Tibial artery (tissue), 4 donors: ENCODE measurements around the gene PLCD4.

ENCODE experiments used
- DNase-seq, 2 donors: peaks; one replicate each; pipeline ENCODE4 v3.0.0-alpha.2; 2019
- H3K27ac ChIP-seq, 2 donors: fragments of 200-600 bp; sonication (generic) in 1 of 2; 1 replicate in 1 of 2; 2 replicates in 1 of 2; pipeline ENCODE4 v1.5.1; 2018 to 2019; ENCODE audit warnings: mild to moderate bottlenecking in 1 of 2
- H3K27me3 ChIP-seq, 2 donors: fragments of 200-600 bp; sonication (generic) in 1 of 2; one replicate each; pipeline versions ENCODE4 v1.5.1 to v1.6.0; 2016 to 2019
- H3K36me3 ChIP-seq, 3 donors: fragments of 200-600 bp; sonication (generic) in 2 of 3; one replicate each; pipeline ENCODE4 v1.5.1; 2016 to 2019; ENCODE audit warnings: mild to moderate bottlenecking in 2 of 3
- H3K4me1 ChIP-seq, 4 donors: fragments of 200-600 bp; sonication (generic) in 2 of 4; 1 replicate in 3 of 4; 2 replicates in 1 of 4; pipeline ENCODE4 v1.5.1; 2016 to 2019
- H3K4me3 ChIP-seq, 2 donors: fragments of 200-600 bp; sonication (generic) in 1 of 2; 1 replicate in 1 of 2; 2 replicates in 1 of 2; pipeline ENCODE4 v1.5.1; 2018 to 2019; ENCODE audit warnings: mild to moderate bottlenecking in 2 of 2
- H3K9me3 ChIP-seq, 3 donors: fragments of 200-600 bp; sonication (generic) in 1 of 3; one replicate each; pipeline ENCODE4 v1.5.1; 2016 to 2019
- CTCF ChIP-seq, 2 experiments: fragments of 200-600 bp in 1 of 2; fragments of 450-650 bp in 1 of 2; IDR thresholded peaks; one replicate each; pipeline ENCODE4 v1.5.1; 2017 to 2019; ENCODE audit warnings: antibody characterized with exemption in 2 of 2, mild to moderate bottlenecking in 1 of 2, moderate library complexity in 1 of 2
- intact Hi-C: fragments of 100-400 bp; cut with DNase I; formaldehyde crosslinking; loops from one replicate; pipeline ENCODE4 v1.15.0; 2023; ENCODE audit warnings: low total_unique reads

PLCD4 gene

DNA sequence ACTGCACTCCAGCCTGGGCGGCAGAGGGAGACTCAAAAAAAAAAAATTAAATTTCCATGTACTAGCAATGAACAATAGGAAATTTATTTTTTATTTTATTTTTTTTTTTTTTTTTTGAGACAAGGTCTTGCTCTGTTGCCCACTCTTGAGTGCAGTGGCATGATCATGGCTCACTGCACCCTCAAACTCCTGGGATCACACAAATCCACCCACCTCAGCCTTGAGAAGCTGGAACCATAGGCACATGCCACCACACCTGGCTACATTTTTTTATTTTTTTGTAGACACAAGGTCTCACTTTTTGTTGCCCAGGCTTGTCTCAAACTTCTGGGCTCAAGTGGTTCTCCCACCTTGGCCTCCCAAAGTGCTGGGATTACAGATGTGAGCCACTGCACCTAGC is 22.2 kb upstream of the PLCD4 start:
- DNase-seq: no peak
- H3K4me1 ChIP-seq: no peaks in the 10 kb centered on the region
- TF ChIP-seq CTCF (IDR thresholded peaks at IDR 0.05): no peak
- no peaks in the 10 kb centered on the region for H3K27me3 ChIP-seq
- peaks cover 70 to 94% (median 75%) of the 10 kb centered on the region in 3 donors for H3K36me3 ChIP-seq
- H3K4me3 ChIP-seq: no peak overlapping the region
- no peaks in the 10 kb centered on the region for H3K9me3 ChIP-seq
- intact Hi-C loops: no loop called here
- no peak overlapping the region for H3K27ac ChIP-seq

DNA sequence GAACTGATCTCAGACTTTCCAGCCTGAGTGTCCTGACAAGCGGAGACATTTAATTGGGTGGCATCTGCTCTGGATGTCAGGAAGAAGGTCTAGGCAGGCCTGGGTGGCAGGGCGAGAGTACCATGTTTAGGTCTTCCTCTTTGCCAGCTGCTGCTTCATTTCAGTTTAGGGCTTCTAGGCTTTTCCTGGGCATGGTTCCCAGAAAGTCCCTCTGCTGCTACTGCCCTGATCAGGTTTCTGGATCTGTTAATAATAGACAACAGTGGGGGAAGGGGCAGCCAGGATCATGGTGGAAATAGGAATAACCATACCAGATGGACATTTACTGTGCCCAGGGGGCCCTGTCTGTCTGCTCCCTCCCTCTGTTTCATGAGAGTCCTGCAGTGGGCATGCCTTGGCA is 2.3 kb upstream of the PLCD4 start:
- Histone ChIP-seq H3K27me3 (no peaks in the 10 kb centered on the region), H3K4me1 (peaks cover 0 to 24% (median 17%) of the 10 kb centered on the region in 4 donors), H3K4me3 (no peak overlapping the region), H3K27ac (no peak overlapping the region), H3K9me3 (no peaks in the 10 kb centered on the region), H3K36me3 (no peaks in the 10 kb centered on the region)
- intact Hi-C loops: no loop called here
- TF ChIP-seq CTCF (IDR thresholded peaks at IDR 0.05): no peak
- DNase-seq: no peak

DNA sequence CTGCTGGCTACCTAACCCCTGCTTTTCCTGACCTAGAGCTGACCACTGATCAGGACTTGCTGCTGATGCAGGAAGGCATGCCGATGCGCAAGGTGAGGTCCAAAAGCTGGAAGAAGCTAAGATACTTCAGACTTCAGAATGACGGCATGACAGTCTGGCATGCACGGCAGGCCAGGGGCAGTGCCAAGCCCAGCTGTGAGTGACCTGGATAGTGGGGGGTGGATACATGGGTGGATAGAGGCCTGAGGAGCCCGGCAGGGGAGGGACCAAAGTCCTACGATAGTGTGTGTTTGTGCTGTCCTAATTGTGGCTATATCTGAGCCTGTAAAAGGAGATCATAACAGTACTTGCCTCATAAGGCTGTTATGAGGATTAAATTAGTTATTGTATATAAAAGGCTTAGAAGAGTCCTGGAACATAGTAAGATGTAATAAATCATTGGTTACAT is 8.2 kb downstream of the PLCD4 start:
- Histone ChIP-seq H3K36me3 (peaks cover 0 to 4% (median 0%) of the 10 kb centered on the region in 3 donors), H3K27me3 (no peaks in the 10 kb centered on the region), H3K27ac (no peak overlapping the region), H3K4me1 (no peaks in the 10 kb centered on the region), H3K9me3 (no peaks in the 10 kb centered on the region), H3K4me3 (no peak overlapping the region)
- intact Hi-C loops: no loop called here
- no peak for TF ChIP-seq CTCF (IDR thresholded peaks at IDR 0.05)
- no peak for DNase-seq

DNA sequence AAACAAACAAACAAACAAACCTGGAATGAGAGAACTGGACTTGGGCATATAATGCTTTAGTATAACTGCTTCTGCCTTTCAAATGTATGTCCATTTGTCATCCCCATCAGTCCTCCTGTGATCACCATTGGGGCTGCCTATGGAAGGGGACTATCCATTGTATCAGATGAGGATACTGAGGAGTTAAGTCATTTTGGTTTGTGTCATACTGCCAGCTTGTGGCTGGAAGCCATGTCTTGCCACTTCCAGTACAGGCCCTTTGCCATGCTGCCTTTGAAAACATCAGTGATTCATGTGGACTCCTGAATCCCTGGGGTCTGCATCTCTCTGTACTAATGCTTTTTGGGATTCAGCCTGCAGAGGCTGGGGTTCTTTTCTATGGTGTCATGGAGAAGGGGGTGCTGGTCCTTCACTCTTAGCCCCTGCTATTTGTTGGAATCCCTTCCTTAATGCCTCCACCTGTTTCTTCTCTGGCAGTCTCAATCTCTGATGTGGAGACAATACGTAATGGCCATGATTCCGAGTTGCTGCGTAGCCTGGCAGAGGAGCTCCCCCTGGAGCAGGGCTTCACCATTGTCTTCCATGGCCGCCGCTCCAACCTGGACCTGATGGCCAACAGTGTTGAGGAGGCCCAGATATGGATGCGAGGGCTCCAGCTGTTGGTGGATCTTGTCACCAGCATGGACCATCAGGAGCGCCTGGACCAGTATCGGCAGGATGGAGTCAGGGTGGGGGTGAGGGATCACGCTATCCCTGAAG is 10.6 kb downstream of the PLCD4 start:
- Histone ChIP-seq H3K36me3 (peaks cover 0 to 4% (median 0%) of the 10 kb centered on the region in 3 donors), H3K27me3 (no peaks in the 10 kb centered on the region), H3K4me3 (no peak overlapping the region), H3K4me1 (no peaks in the 10 kb centered on the region), H3K9me3 (no peaks in the 10 kb centered on the region), H3K27ac (no peak overlapping the region)
- DNase-seq: no peak
- no peak for TF ChIP-seq CTCF (IDR thresholded peaks at IDR 0.05)
- intact Hi-C loops: no loop called here

DNA sequence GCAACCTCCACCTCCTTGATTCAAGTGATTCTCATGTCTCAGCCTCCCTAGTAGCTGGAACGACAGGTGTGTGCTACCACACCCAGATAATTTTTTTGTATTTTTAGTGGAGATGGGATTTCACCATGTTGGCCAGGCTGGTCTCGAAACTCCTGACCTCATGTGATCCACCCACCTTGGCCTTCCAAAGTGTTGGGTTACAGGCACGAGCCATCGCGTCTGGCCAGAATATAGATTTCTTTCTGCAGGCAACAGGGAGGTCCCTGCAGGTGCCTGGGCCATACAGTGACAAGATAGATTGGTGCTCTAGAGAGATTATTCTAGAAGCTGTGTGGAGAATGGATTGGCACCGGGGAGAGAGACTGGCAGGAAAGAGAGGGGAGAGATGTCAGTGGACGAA is 13.3 kb downstream of the PLCD4 start:
- no peaks in the 10 kb centered on the region for H3K4me1 ChIP-seq
- no peak for TF ChIP-seq CTCF (IDR thresholded peaks at IDR 0.05)
- intact Hi-C loops: no loop called here
- no peak for DNase-seq
- H3K9me3 ChIP-seq: no peaks in the 10 kb centered on the region
- no peak overlapping the region for H3K4me3 ChIP-seq
- no peak overlapping the region for H3K27ac ChIP-seq
- no peaks in the 10 kb centered on the region for H3K27me3 ChIP-seq
- H3K36me3 ChIP-seq: no peaks in the 10 kb centered on the region
